Right lobe of liver (tissue), 6 donors: ENCODE data around the gene PAK4. TPM values are rescaled to one million over a fixed set of nuclear protein-coding genes. Genes with fewer than 3 reads are reported as not detected.
A peak's percentile ranks its signal among the peaks of the same experiment; 100 is the strongest.

Source experiments
- ATAC-seq, 4 donors: fragments of 200-7000 bp; cut with Tn5 transposase; one replicate each; pipeline ENCODE4 v1.9.1; 2020; ENCODE audit warnings: mild to moderate bottlenecking in 4 of 4, moderate library complexity in 4 of 4
- DNase-seq, 3 donors: peaks; one replicate each; pipeline ENCODE4 v3.0.0-alpha.2; 2020
- H3K27ac ChIP-seq, 3 donors: fragments of 200-600 bp; one replicate each; pipeline ENCODE4 v1.8.0; 2022
- H3K27me3 ChIP-seq, 2 donors: fragments of 200-600 bp; one replicate each; pipeline ENCODE4 v1.8.0; 2022
- H3K36me3 ChIP-seq, 4 donors: fragments of 200-600 bp; sonication (generic) in 1 of 4; one replicate each; pipeline versions ENCODE4 v1.5.1 to v1.8.0; 2017 to 2022; ENCODE audit warnings: control low read depth in 1 of 4
- H3K4me1 ChIP-seq, 4 donors: fragments of 200-600 bp; sonication (generic) in 1 of 4; one replicate each; pipeline versions ENCODE4 v1.5.1 to v1.8.0; 2017 to 2022; ENCODE audit warnings: control low read depth in 1 of 4
- H3K4me3 ChIP-seq, 3 donors: fragments of 200-600 bp; one replicate each; pipeline ENCODE4 v1.8.0; 2022
- H3K9me3 ChIP-seq, 4 donors: fragments of 200-600 bp; sonication (generic) in 1 of 4; one replicate each; pipeline versions ENCODE4 v1.5.1 to v1.8.0; 2017 to 2022; ENCODE audit warnings: control low read depth in 1 of 4
- CTCF ChIP-seq, 4 donors: fragments of 200-600 bp in 3 of 4; fragments of 450-650 bp in 1 of 4; IDR thresholded peaks; one replicate each; pipeline versions ENCODE4 v1.5.1 to v1.8.0; 2016 to 2022; ENCODE audit warnings: antibody characterized with exemption in 4 of 4, mild to moderate bottlenecking in 2 of 4
- POLR2A ChIP-seq: fragments of 450-650 bp; IDR thresholded peaks from one replicate; pipeline ENCODE4 v1.6.1; 2017; ENCODE audit warnings: antibody characterized with exemption, mild to moderate bottlenecking
- WGBS: methylation state at CpG from one replicate; pipeline ENCODE4 v1.1.6; 2018; ENCODE audit warnings: low coverage, low lambda C conversion rate; ENCODE audit not compliant: insufficient coverage; ENCODE audit errors: missing lambda C conversion rate; 5-methylcytosine and 5-hydroxymethylcytosine counted together
- intact Hi-C, 2 donors: fragments of 100-400 bp; cut with DNase I; formaldehyde crosslinking; loops; one replicate each; pipeline versions ENCODE4 v1.11.2 to v1.14.1; 2022
- total RNA-seq, 6 experiments: library from RNA; depleted of rRNA in 2 of 6; stranded (reverse); fragments of >200 nt in 2 of 6; fragmentation: NEBNext Ultra II Directional in 3 of 6; extraction: Animal tissue kit (Norgen Biotek cat#: 25700) in 3 of 6; gene quantifications; one replicate each; pipeline versions ENCODE4 v1.1.0 to v1.2.4, GENCODE V29; 2016 to 2023
- donor health status: DM: no; HTN: yes; CAD: no.
- donor health status: DM: no; HTN: no; CAD: no.
- donor health status: DM: no; HTN: no; CAD: no.
- donor health status: DM: no; HTN: yes; CAD: no.
- donor health status: DM: no; HTN: yes; CAD: no.

The PAK4 gene
- total RNA-seq, 6 experiments from 2014 or later = 11.4 to 16.6 (median 14.7) TPM

GRCh38 chr19:39139305-39139874, 13.8 kb downstream of the PAK4 start:
- Histone ChIP-seq H3K9me3 (no peaks in the 10 kb centered on the region), H3K36me3 (no peaks in the 10 kb centered on the region), H3K4me1 (peaks cover 0 to 9% (median 3%) of the 10 kb centered on the region in 4 donors), H3K27me3 (no peaks in the 10 kb centered on the region), H3K27ac (no peak overlapping the region), H3K4me3 (no peak overlapping the region)
- intact Hi-C loops = loop anchor here (10.0 kb wide), 1 partner anchor 45 kb away; no protein-coding TSS in a partner anchor
- TF ChIP-seq POLR2A = no peak
- no peak for TF ChIP-seq CTCF (IDR thresholded peaks at IDR 0.05)
- DNase-seq = peak in 1 of 3 donors; percentile 35
- WGBS = 83% methylated on average over 5 of the region's 8 CpGs
- peak in 1 of 4 donors; percentile 16 for ATAC-seq

GRCh38 chr19:39139971-39140453, 14.4 kb downstream of the PAK4 start:
- Histone ChIP-seq H3K9me3 (no peaks in the 10 kb centered on the region), H3K27ac (no peak overlapping the region), H3K27me3 (no peaks in the 10 kb centered on the region), H3K4me1 (peaks cover 0 to 16% (median 6%) of the 10 kb centered on the region in 4 donors), H3K4me3 (no peak overlapping the region), H3K36me3 (no peaks in the 10 kb centered on the region)
- 17% methylated on average over 1 of the region's 7 CpGs for WGBS
- intact Hi-C loops = loop anchor here (10.0 kb wide), 1 partner anchor 45 kb away; no protein-coding TSS in a partner anchor
- peak in 1 of 3 donors; percentile 43 for DNase-seq
- TF ChIP-seq POLR2A (no peak), CTCF (IDR thresholded peaks at IDR 0.05) (no peak)
- ATAC-seq = no peak

- WGBS = 100% methylated on average over 3 of the region's 5 CpGs
- Histone ChIP-seq H3K4me1 (peaks cover 0 to 19% (median 6%) of the 10 kb centered on the region in 4 donors), H3K9me3 (no peaks in the 10 kb centered on the region), H3K27ac (no peak overlapping the region), H3K36me3 (no peaks in the 10 kb centered on the region), H3K27me3 (no peaks in the 10 kb centered on the region), H3K4me3 (no peak overlapping the region)
- DNase-seq (no peak), ATAC-seq (no peak)
- intact Hi-C loops = no loop called here
- no peak for TF ChIP-seq POLR2A
- no peak for TF ChIP-seq CTCF (IDR thresholded peaks at IDR 0.05)
Measured at GRCh38 chr19:39140594-39140993, 15.0 kb downstream of the PAK4 start.

GRCh38 chr19:39141929-39142328, 16.3 kb downstream of the PAK4 start:
- H3K4me1 ChIP-seq = peaks cover 0 to 19% (median 6%) of the 10 kb centered on the region in 4 donors
- intact Hi-C loops = no loop called here
- no peak for ATAC-seq
- H3K4me3 ChIP-seq = no peak overlapping the region
- no peak overlapping the region for H3K27ac ChIP-seq
- no peaks in the 10 kb centered on the region for H3K27me3 ChIP-seq
- WGBS = 48% methylated on average over 5 of the region's 11 CpGs
- no peak for DNase-seq
- TF ChIP-seq POLR2A (no peak), CTCF (IDR thresholded peaks at IDR 0.05) (no peak)
- no peaks in the 10 kb centered on the region for H3K9me3 ChIP-seq
- H3K36me3 ChIP-seq = no peaks in the 10 kb centered on the region
